SK-N-SH (cell line): ENCODE measurements around the gene MARCHF3. TPM values are rescaled to one million over a fixed set of nuclear protein-coding genes. Genes with fewer than 3 reads are reported as not detected.
"Not testable (repeated sequence)": the region's sequence is repeated elsewhere in the genome, so short reads cannot be mapped to it uniquely, and the experiment has no call there.

ENCODE experiments used
- CTCF ChIA-PET: fragments of 300-600, 350-600 bp; formaldehyde crosslinking; extraction: SDS; loops from one replicate; lab custom pipeline; 2021; lab: Yijun Ruan, JAX
- POLR2A ChIA-PET: fragments of 350-600 bp; sonication (Branson Sonifier 250); formaldehyde crosslinking; extraction: SDS; loops from one replicate; lab custom pipeline; 2020; ENCODE audit warnings: antibody characterized with exemption, inconsistent platforms; lab: Yijun Ruan, JAX
- DNase-seq: peaks from one replicate; pipeline ENCODE4 v3.0.0; 2012
- H2AFZ ChIP-seq: fragments of 200-600 bp; sonication (generic); 2 replicates; pipeline ENCODE4 v1.8.1; 2016; ENCODE audit warnings: antibody characterized with exemption, mild to moderate bottlenecking, low read depth
- H3F3A ChIP-seq: fragments of 200-600 bp; sonication (generic); replicated peaks from 2 replicates; pipeline ENCODE3; 2016; ENCODE audit warnings: antibody characterized with exemption, mild to moderate bottlenecking; ENCODE audit not compliant: insufficient read depth
- H3K27ac ChIP-seq, 2 experiments: fragments of 200-500 bp in 1 of 2; fragments of 200-600 bp in 1 of 2; sonication (Bioruptor generic) in 1 of 2; sonication (generic), shearing (Covaris generic) in 1 of 2; 2 replicates each; pipeline versions ENCODE4 v1.5.1 to v1.6.1; 2014 to 2016; ENCODE audit warnings: low read depth in 2 of 2, inconsistent platforms in 1 of 2, low read length in 1 of 2, mild to moderate bottlenecking in 1 of 2, mixed read lengths in 1 of 2
- H3K27me3 ChIP-seq: fragments of 200-600 bp; sonication (generic), shearing (Covaris generic); 2 replicates; pipeline ENCODE4 v1.6.1; 2016; ENCODE audit warnings: mixed run types; ENCODE audit not compliant: insufficient read depth
- H3K36me3 ChIP-seq, 2 experiments: fragments of 200-500 bp in 1 of 2; fragments of 200-600 bp in 1 of 2; sonication (Bioruptor generic) in 1 of 2; sonication (generic) in 1 of 2; replicated peaks in 1 of 2; 2 replicates each; pipeline versions ENCODE3 to v1.5.1; 2014 to 2016; ENCODE audit warnings: low read length in 1 of 2, mild to moderate bottlenecking in 1 of 2; ENCODE audit not compliant: insufficient read depth in 2 of 2, control insufficient read depth in 1 of 2
- H3K4me1 ChIP-seq, 2 experiments: fragments of 200-500 bp in 1 of 2; fragments of 200-600 bp in 1 of 2; sonication (Bioruptor generic) in 1 of 2; sonication (generic), shearing (Covaris generic) in 1 of 2; 2 replicates each; pipeline versions ENCODE4 v1.5.1 to v1.6.1; 2014 to 2016; ENCODE audit warnings: low read depth in 1 of 2, low read length in 1 of 2, mixed run types in 1 of 2; ENCODE audit not compliant: insufficient read depth in 2 of 2, control insufficient read depth in 1 of 2
- H3K4me2 ChIP-seq: fragments of 200-600 bp; sonication (generic), shearing (Covaris generic); 2 replicates; pipeline ENCODE4 v1.6.1; 2017; ENCODE audit warnings: mixed run types
- H3K4me3 ChIP-seq, 2 experiments: fragments of 200-500 bp in 1 of 2; fragments of 200-600 bp in 1 of 2; sonication (Bioruptor generic) in 1 of 2; sonication (generic), shearing (Covaris generic) in 1 of 2; 2 replicates each; pipeline versions ENCODE4 v1.5.1 to v1.8.1; 2014 to 2016; ENCODE audit warnings: low read depth in 2 of 2, inconsistent platforms in 1 of 2, low read length in 1 of 2, mild to moderate bottlenecking in 1 of 2, mixed read lengths in 1 of 2, moderate library complexity in 1 of 2
- H3K79me2 ChIP-seq: fragments of 200-600 bp; sonication (generic); 2 replicates; pipeline ENCODE4 v1.8.1; 2017; ENCODE audit warnings: mild to moderate bottlenecking; ENCODE audit not compliant: insufficient read depth
- H3K9ac ChIP-seq: fragments of 200-600 bp; sonication (generic); 2 replicates; pipeline ENCODE4 v1.6.1; 2017; ENCODE audit warnings: mixed run types
- H3K9me2 ChIP-seq: fragments of 200-600 bp; sonication (generic); 2 replicates; pipeline ENCODE4 v1.6.1; 2017; ENCODE audit warnings: mixed run types
- H3K9me3 ChIP-seq: fragments of 200-600 bp; sonication (generic); 2 replicates; pipeline ENCODE4 v1.6.1; 2017; ENCODE audit warnings: mixed run types, mild to moderate bottlenecking, moderate library complexity
- H4K20me1 ChIP-seq: fragments of 200-600 bp; sonication (generic); 2 replicates; pipeline ENCODE4 v1.6.1; 2017; ENCODE audit warnings: mild to moderate bottlenecking, mixed run types; ENCODE audit not compliant: insufficient read depth
- ELF1 ChIP-seq: IDR thresholded peaks from 2 replicates; pipeline ENCODE4 v1.4.0; 2012
- GABPA ChIP-seq: IDR thresholded peaks from 2 replicates; pipeline ENCODE4 v1.4.0; 2012; ENCODE audit warnings: low read depth, mild to moderate bottlenecking
- GATA2 ChIP-seq: sonication (generic); formaldehyde crosslinking; IDR thresholded peaks from 2 replicates; pipeline ENCODE4 v1.5.0; 2020; ENCODE audit warnings: mild to moderate bottlenecking, missing genetic modification reagents
- IRF3 ChIP-seq: fragments of 150-350 bp; IDR thresholded peaks from 2 replicates; pipeline ENCODE4 v1.6.1; 2016; ENCODE audit warnings: mild to moderate bottlenecking, low read depth, low read length
- NFIC ChIP-seq: IDR thresholded peaks from 2 replicates; pipeline ENCODE4 v1.4.0; 2012; ENCODE audit warnings: borderline replicate concordance
- PBX3 ChIP-seq: IDR thresholded peaks from 2 replicates; pipeline ENCODE4; 2012
- TAF1 ChIP-seq: IDR thresholded peaks from 2 replicates; pipeline ENCODE4 v1.6.1; 2012; ENCODE audit warnings: low read depth, mild to moderate bottlenecking, low read length, moderate library complexity, borderline replicate concordance
- YY1 ChIP-seq: IDR thresholded peaks from 2 replicates; pipeline ENCODE4 v1.4.0; 2012; ENCODE audit warnings: low read depth, mild to moderate bottlenecking
- WGBS: methylation state at CpG from one replicate; pipeline ENCODE4 v1.1.6; 2017; ENCODE audit warnings: low lambda C conversion rate; 5-methylcytosine and 5-hydroxymethylcytosine counted together
- polyA plus RNA-seq, 3 experiments: library from polyadenylated mRNA; depleted of rRNA; stranded (reverse); fragments of >200 nt; gene quantifications; 2 replicates each; pipeline ENCODE4 v1.2.3, GENCODE V29; 2012

MARCHF3 gene
- polyA plus RNA-seq, 1 of the 3 experiments (the other 2 are of a cell fraction), result 21.5 TPM

GRCh38 chr5:127019928-127020327 is 10.4 kb downstream of the MARCHF3 start (continued):
- TF ChIP-seq IRF3 (no peak), GATA2 (CRISPR knock-in tag) (no peak), TAF1 (no peak), YY1 (no peak), ELF1 (no peak), NFIC (no peak)

GRCh38 chr5:127016722-127017121 is 13.6 kb downstream of the MARCHF3 start:
- H3K9me3 ChIP-seq, DNase-seq, H3K4me2 ChIP-seq, H4K20me1 ChIP-seq, H3K9ac ChIP-seq, H2AFZ ChIP-seq, H3K27me3 ChIP-seq, H3K4me3 ChIP-seq, CTCF ChIA-PET, POLR2A ChIA-PET, H3K36me3 ChIP-seq, H3K9me2 ChIP-seq, H3K27ac ChIP-seq: not testable (repeated sequence)
- WGBS, result 98% methylated on average over 4 of the region's 4 CpGs
- Histone ChIP-seq H3K79me2 (peaks cover 79% of the 10 kb centered on the region; the same call in 1 of the 2 replicates), H3F3A (peaks cover 31% of the 10 kb centered on the region), H3K4me1 (peaks cover 2 to 22% of the 10 kb centered on the region in 2 experiments; a peak in 3 of 4 replicates)

GRCh38 chr5:127015716-127016115 is 14.6 kb downstream of the MARCHF3 start:
- H3K79me2 ChIP-seq, result peaks cover 74% of the 10 kb centered on the region; the same call in 1 of the 2 replicates

More at GRCh38 chr5:127015716-127016115, 14.6 kb downstream of the MARCHF3 start:
- Histone ChIP-seq H3K27ac (0 out of 4 replicates have a peak overlapping the region, but pooled peaks of 1 of the 2 experiments have one; percentile 22), H3K9me2 (no peaks in the 10 kb centered on the region), H2AFZ (no peak overlapping the region), H3K9me3 (no peaks in the 10 kb centered on the region), H3K4me1 (peaks cover 2 to 24% of the 10 kb centered on the region in 2 experiments; a peak in 3 of 4 replicates), H3K36me3 (no peaks in the 10 kb centered on the region), H3K4me3 (no peak overlapping the region), H3F3A (peaks cover 39% of the 10 kb centered on the region), H3K27me3 (no peaks in the 10 kb centered on the region), H3K4me2 (no peak overlapping the region), H3K9ac (no peak overlapping the region), H4K20me1 (no peaks in the 10 kb centered on the region)
- DNase-seq, result no peak
- WGBS, result 56% methylated on average over 4 of the region's 4 CpGs
- CTCF ChIA-PET, result no interaction called here
- TF ChIP-seq PBX3 (peak; percentile 42; the same call in 1 of the 2 replicates), GABPA (no peak)
- POLR2A ChIA-PET, result no interaction called here
